K562 (cell line): ENCODE results near the gene SCN1A. TPM values are rescaled to one million over a fixed set of nuclear protein-coding genes. Genes with fewer than 3 reads are reported as not detected.
A peak's percentile ranks its signal among the peaks of the same experiment; 100 is the strongest.

ENCODE experiments used
- ATAC-seq: fragments of 200-7000 bp; cut with Tn5 transposase; 3 replicates; pipeline ENCODE4 v1.9.1; 2020; ENCODE audit warnings: moderate library complexity
- BruUV-seq: library from RNA; stranded (reverse); fragments of 400-500 nt; replicated peaks from 2 replicates; lab custom pipeline; 2021; lab: Mats Ljungman, UMichigan
- CTCF ChIA-PET: fragments of 300-600 bp; formaldehyde crosslinking; extraction: SDS; loops from one replicate; lab custom pipeline; 2021; ENCODE audit warnings: low intra/inter-chr PET ratio; lab: Yijun Ruan, JAX
- POLR2A ChIA-PET: fragments of 300-600, 350-650 bp; sonication (Branson Sonifier 250); formaldehyde crosslinking; extraction: SDS; loops from one replicate; lab custom pipeline; 2021; ENCODE audit warnings: antibody characterized with exemption, inconsistent platforms; lab: Yijun Ruan, JAX
- DNase-seq, 4 experiments: peaks; one replicate each; pipeline versions ENCODE4 v3.0.0 to v3.0.0-alpha.2; 2011 to 2018; ENCODE audit warnings: low spot score in 3 of 4, mixed read lengths in 3 of 4; ENCODE audit errors: extremely low read depth in 1 of 4
- FAIRE-seq: peaks from 2 replicates; lab custom pipeline; 2011; peaks lifted over from hg19 to GRCh38; lab: Jason Lieb, UNC
- H2AFZ ChIP-seq: 2 replicates; pipeline ENCODE4 v1.6.0; 2011; ENCODE audit warnings: low read depth, low read length, control low read depth, inconsistent platforms
- H3K27ac ChIP-seq: fragments of 200-600 bp; 3 replicates; pipeline ENCODE4 v1.8.0; 2011; ENCODE audit warnings: low read depth, mild to moderate bottlenecking, control low read depth, inconsistent platforms, low read length, moderate library complexity, mixed read lengths; ENCODE audit errors: extremely low read depth
- H3K27me3 ChIP-seq, 2 experiments: fragments of 300-600 bp in 1 of 2; 2 replicates in 1 of 2; 3 replicates in 1 of 2; pipeline versions ENCODE4 v1.6.0 to v1.8.0; 2011; ENCODE audit warnings: inconsistent platforms in 2 of 2, low read length in 2 of 2, mild to moderate bottlenecking in 1 of 2, mixed read lengths in 1 of 2, moderate library complexity in 1 of 2; ENCODE audit not compliant: control insufficient read depth in 2 of 2, insufficient read depth in 2 of 2
- H3K36me3 ChIP-seq: fragments of 300-600 bp; 3 replicates; pipeline ENCODE4 v1.8.0; 2011; ENCODE audit warnings: mild to moderate bottlenecking, low read length, inconsistent platforms; ENCODE audit not compliant: control insufficient read depth, insufficient read depth
- H3K4me1 ChIP-seq, 2 experiments: fragments of 200-600 bp in 1 of 2; replicated peaks in 1 of 2; 2 replicates in 1 of 2; 3 replicates in 1 of 2; pipeline versions ENCODE4 v1.5.1 to v1.8.0; 2011; ENCODE audit warnings: inconsistent platforms in 2 of 2, low read length in 2 of 2, mild to moderate bottlenecking in 1 of 2, mixed read lengths in 1 of 2, moderate library complexity in 1 of 2; ENCODE audit not compliant: control insufficient read depth in 2 of 2, insufficient read depth in 2 of 2
- H3K4me2 ChIP-seq: 2 replicates; pipeline ENCODE4 v1.6.1; 2011; ENCODE audit warnings: low read length, control low read depth, inconsistent platforms, mixed read lengths; ENCODE audit not compliant: insufficient read depth
- H3K4me3 ChIP-seq: fragments of 200-600 bp; sonication (generic), shearing (Covaris generic); 2 replicates; pipeline ENCODE4 v1.5.1; 2016; ENCODE audit warnings: control low read depth, inconsistent platforms
- H3K79me2 ChIP-seq: fragments of 200-600 bp; 3 replicates; pipeline ENCODE4 v1.8.0; 2011; ENCODE audit warnings: low read length, inconsistent platforms; ENCODE audit not compliant: control insufficient read depth, insufficient read depth
- H3K9ac ChIP-seq, 2 experiments: 2 replicates each; pipeline versions ENCODE4 v1.6.0 to v1.6.1; 2011; ENCODE audit warnings: low read depth in 2 of 2, low read length in 2 of 2, control low read depth in 1 of 2, inconsistent platforms in 1 of 2, mild to moderate bottlenecking in 1 of 2, mixed read lengths in 1 of 2; ENCODE audit not compliant: insufficient read depth in 1 of 2
- H3K9me1 ChIP-seq: one replicate; pipeline ENCODE4 v1.6.0; 2011; ENCODE audit warnings: inconsistent platforms, mild to moderate bottlenecking, low read length, moderate library complexity; ENCODE audit not compliant: control insufficient read depth, insufficient read depth
- H3K9me3 ChIP-seq: replicated peaks from 2 replicates; pipeline ENCODE4 v1.5.1; 2011; ENCODE audit warnings: low read depth, low read length, inconsistent platforms; ENCODE audit not compliant: control insufficient read depth, insufficient read depth
- H4K20me1 ChIP-seq: replicated peaks from 2 replicates; pipeline ENCODE4 v1.6.1; 2011; ENCODE audit warnings: low read length, inconsistent platforms, mixed read lengths; ENCODE audit not compliant: control insufficient read depth, insufficient read depth
- BRF1 ChIP-seq: IDR thresholded peaks from 3 replicates; pipeline ENCODE4 v1.6.1; 2011; ENCODE audit warnings: borderline replicate concordance, mild to moderate bottlenecking; ENCODE audit not compliant: insufficient read length; ENCODE audit errors: extremely low read depth
- MEIS2 ChIP-seq: fragments of 450-650 bp; IDR thresholded peaks from 2 replicates; pipeline ENCODE4 v1.6.1; 2014; ENCODE audit warnings: mild to moderate bottlenecking; ENCODE audit not compliant: partially characterized antibody
- RBM34 ChIP-seq: fragments of 200-400 bp; formaldehyde crosslinking; IDR thresholded peaks from 2 replicates; pipeline ENCODE4 v1.6.1; 2018; ENCODE audit warnings: low read length, borderline replicate concordance; ENCODE audit not compliant: insufficient read depth
- WGBS: fragments of 100-300 bp; shearing (Covaris generic); methylation state at CpG from one replicate; pipeline ENCODE4 v1.1.6; 2016; ENCODE audit warnings: low coverage, mixed read lengths; ENCODE audit not compliant: insufficient coverage; ENCODE audit errors: missing lambda C conversion rate; 5-methylcytosine and 5-hydroxymethylcytosine counted together
- in situ Hi-C: fragments of 300-500 bp; cut with MboI; formaldehyde crosslinking; loops from 4 replicates; pipeline ENCODE4 v1.15.0; 2018; ENCODE audit warnings: inconsistent platforms, mixed read lengths
- intact Hi-C: fragments of 100-400 bp; cut with micrococcal nuclease; formaldehyde crosslinking; loops from 2 replicates; pipeline ENCODE4 v1.14.2; 2022
- polyA plus RNA-seq, 8 experiments: library from polyadenylated mRNA; depleted of rRNA in 4 of 8; stranded (reverse) in 5 of 8; unstranded in 3 of 8; fragments of >200 nt; fragmentation: Nextera tagmentation in 2 of 8; fragmentation: Illumina TruSeq in 1 of 8; extraction: Ambion mirVana in 2 of 8; extraction: Trizol in 1 of 8; gene quantifications; 2 replicates each; pipeline versions ENCODE4 v1.2.1 to v1.2.3, GENCODE V29; 2011 to 2014; ENCODE audit warnings: inconsistent platforms in 1 of 8, missing spikeins in 1 of 8
- total RNA-seq, 7 experiments: library from RNA; depleted of rRNA in 6 of 7; stranded (reverse); fragments of >200 nt in 6 of 7; fragmentation: Illumina TruSeq in 2 of 7; extraction: Trizol in 2 of 7; gene quantifications; 2 replicates each; pipeline versions ENCODE4 v1.2.1 to v1.2.3, GENCODE V29; 2011 to 2021; ENCODE audit warnings: low replicate concordance in 1 of 7
- TF ChIP-seq, protein P1 (sequence below): fragments of 450-650 bp; IDR thresholded peaks from 2 replicates; pipeline ENCODE4 v1.6.1; 2016
- TF ChIP-seq, protein P2 (sequence below), 2 experiments: IDR thresholded peaks in 1 of 2; conservative IDR thresholded peaks in 1 of 2; 2 replicates each; pipeline ENCODE4 v1.6.1; 2016; ENCODE audit warnings: low read depth in 2 of 2, mild to moderate bottlenecking in 1 of 2, missing compliant biosample characterization in 1 of 2, missing genetic modification characterization in 1 of 2, moderate library complexity in 1 of 2

SCN1A gene
- total and polyA plus RNA-seq, 9 of the 15 experiments (the other 6 are each of a cell fraction or from before 2014, with no cell fraction given) = not detected

DNA sequence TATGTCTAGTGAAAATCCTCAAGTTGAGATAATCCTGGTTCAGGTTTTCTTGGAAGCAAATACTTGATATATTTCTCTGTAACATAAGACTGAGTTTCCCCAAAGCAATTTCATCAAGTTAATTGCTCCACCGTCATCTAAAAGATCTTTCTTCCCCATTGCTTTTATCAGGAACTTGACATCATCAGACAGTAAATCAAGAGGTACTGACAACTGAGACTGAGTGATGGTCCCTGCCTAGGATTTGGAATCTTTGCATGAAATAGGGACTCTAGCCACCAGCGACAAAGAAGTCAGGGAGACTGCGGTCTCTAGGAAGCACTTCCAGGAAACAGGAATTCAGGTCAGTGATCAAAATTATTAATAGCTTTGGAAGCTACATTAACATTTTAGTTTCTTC lies 43.4 kb upstream of the SCN1A start:
- FAIRE-seq = no peak
- CTCF ChIA-PET = no interaction called here

More for the DNA sequence above, 43.4 kb upstream of the SCN1A start:
- no peaks in the 10 kb centered on the region for H3K9me1 ChIP-seq
- H3K4me1 ChIP-seq = no peaks in the 10 kb centered on the region
- POLR2A ChIA-PET = no interaction called here
- no peak overlapping the region for H3K9ac ChIP-seq
- BruUV-seq = no TSS peak
- in situ Hi-C loops = no loop called here
- DNase-seq = no peak
- H3K4me3 ChIP-seq = no peak overlapping the region
- H4K20me1 ChIP-seq = no peaks in the 10 kb centered on the region
- WGBS = 7% methylated on average over 3 of the region's 3 CpGs
- no peak overlapping the region for H3K27ac ChIP-seq
- intact Hi-C loops = no loop called here
- ATAC-seq = no peak
- no peak overlapping the region for H2AFZ ChIP-seq
- H3K4me2 ChIP-seq = no peak overlapping the region
- no peaks in the 10 kb centered on the region for H3K79me2 ChIP-seq
- TF ChIP-seq BRF1 (no peak), MEIS2 (peak; percentile 51), RBM34 (no peak)
- TF ChIP-seq, protein P1, sequence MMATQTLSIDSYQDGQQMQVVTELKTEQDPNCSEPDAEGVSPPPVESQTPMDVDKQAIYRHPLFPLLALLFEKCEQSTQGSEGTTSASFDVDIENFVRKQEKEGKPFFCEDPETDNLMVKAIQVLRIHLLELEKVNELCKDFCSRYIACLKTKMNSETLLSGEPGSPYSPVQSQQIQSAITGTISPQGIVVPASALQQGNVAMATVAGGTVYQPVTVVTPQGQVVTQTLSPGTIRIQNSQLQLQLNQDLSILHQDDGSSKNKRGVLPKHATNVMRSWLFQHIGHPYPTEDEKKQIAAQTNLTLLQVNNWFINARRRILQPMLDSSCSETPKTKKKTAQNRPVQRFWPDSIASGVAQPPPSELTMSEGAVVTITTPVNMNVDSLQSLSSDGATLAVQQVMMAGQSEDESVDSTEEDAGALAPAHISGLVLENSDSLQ = peak; percentile 35; the same call in 1 of the 2 replicates
- TF ChIP-seq, protein P2, sequence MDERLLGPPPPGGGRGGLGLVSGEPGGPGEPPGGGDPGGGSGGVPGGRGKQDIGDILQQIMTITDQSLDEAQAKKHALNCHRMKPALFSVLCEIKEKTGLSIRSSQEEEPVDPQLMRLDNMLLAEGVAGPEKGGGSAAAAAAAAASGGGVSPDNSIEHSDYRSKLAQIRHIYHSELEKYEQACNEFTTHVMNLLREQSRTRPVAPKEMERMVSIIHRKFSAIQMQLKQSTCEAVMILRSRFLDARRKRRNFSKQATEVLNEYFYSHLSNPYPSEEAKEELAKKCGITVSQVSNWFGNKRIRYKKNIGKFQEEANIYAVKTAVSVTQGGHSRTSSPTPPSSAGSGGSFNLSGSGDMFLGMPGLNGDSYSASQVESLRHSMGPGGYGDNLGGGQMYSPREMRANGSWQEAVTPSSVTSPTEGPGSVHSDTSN (CRISPR knock-in tag; IDR thresholded peaks at IDR 0.05; ENCODE audit: low read depth) = no peak
- TF ChIP-seq, protein P2 (tag; conservative IDR thresholded peaks at IDR 0.05; ENCODE audit: low read depth) = 0 out of 2 replicates have a peak, but pooled peaks have one; percentile 41
- no peaks in the 10 kb centered on the region for H3K36me3 ChIP-seq
- no peaks in the 10 kb centered on the region for H3K27me3 ChIP-seq
- H3K9me3 ChIP-seq = no peaks in the 10 kb centered on the region
